HL-60 (cell line): ENCODE measurements around the gene SBK1.

Source experiments
- DNase-seq, 2 experiments: peaks; one replicate each; pipeline ENCODE4 v3.0.0-alpha.2; 2010 to 2020; ENCODE audit warnings: low read depth in 1 of 2, low spot score in 1 of 2
- H3K27ac ChIP-seq: fragments of 250-450 bp; sonication (Bioruptor Pico); replicated peaks from 2 replicates; pipeline ENCODE4 v1.5.1; 2020; ENCODE audit warnings: mild to moderate bottlenecking, moderate library complexity
- H3K27me3 ChIP-seq: fragments of 250-450 bp; sonication (Bioruptor Pico); 2 replicates; pipeline ENCODE4 v1.5.1; 2021; ENCODE audit warnings: mild to moderate bottlenecking, moderate library complexity; ENCODE audit not compliant: insufficient read depth, poor library complexity, severe bottlenecking
- H3K4me3 ChIP-seq: replicated peaks from 2 replicates; pipeline ENCODE4 v1.5.1; 2011; ENCODE audit warnings: mild to moderate bottlenecking, control low read depth, low read length; ENCODE audit not compliant: insufficient read depth
- CTCF ChIP-seq: IDR thresholded peaks from one replicate; pipeline ENCODE4 v1.5.1; 2011; ENCODE audit warnings: low read length, control low read depth, inconsistent platforms; ENCODE audit not compliant: insufficient read depth
- GABPA ChIP-seq: IDR thresholded peaks from 2 replicates; pipeline ENCODE4 v1.6.1; 2012; ENCODE audit warnings: low read depth
- POLR2AphosphoS5 ChIP-seq: IDR thresholded peaks from 2 replicates; pipeline ENCODE4 v1.6.1; 2012; ENCODE audit warnings: low read depth
- SPI1 ChIP-seq: IDR thresholded peaks from 2 replicates; pipeline ENCODE4 v1.6.1; 2012; ENCODE audit warnings: low read depth, mild to moderate bottlenecking, borderline replicate concordance
- TF ChIP-seq, protein P1 (sequence below): IDR thresholded peaks from 2 replicates; pipeline ENCODE4 v1.6.1; 2012; ENCODE audit warnings: low read depth; ENCODE audit not compliant: insufficient replicate concordance

SBK1 gene

GRCh38 chr16:28267356-28267755, 25.0 kb upstream of the SBK1 start:
- DNase-seq: no peak
- no peak for TF ChIP-seq GABPA
- TF ChIP-seq, protein P1, sequence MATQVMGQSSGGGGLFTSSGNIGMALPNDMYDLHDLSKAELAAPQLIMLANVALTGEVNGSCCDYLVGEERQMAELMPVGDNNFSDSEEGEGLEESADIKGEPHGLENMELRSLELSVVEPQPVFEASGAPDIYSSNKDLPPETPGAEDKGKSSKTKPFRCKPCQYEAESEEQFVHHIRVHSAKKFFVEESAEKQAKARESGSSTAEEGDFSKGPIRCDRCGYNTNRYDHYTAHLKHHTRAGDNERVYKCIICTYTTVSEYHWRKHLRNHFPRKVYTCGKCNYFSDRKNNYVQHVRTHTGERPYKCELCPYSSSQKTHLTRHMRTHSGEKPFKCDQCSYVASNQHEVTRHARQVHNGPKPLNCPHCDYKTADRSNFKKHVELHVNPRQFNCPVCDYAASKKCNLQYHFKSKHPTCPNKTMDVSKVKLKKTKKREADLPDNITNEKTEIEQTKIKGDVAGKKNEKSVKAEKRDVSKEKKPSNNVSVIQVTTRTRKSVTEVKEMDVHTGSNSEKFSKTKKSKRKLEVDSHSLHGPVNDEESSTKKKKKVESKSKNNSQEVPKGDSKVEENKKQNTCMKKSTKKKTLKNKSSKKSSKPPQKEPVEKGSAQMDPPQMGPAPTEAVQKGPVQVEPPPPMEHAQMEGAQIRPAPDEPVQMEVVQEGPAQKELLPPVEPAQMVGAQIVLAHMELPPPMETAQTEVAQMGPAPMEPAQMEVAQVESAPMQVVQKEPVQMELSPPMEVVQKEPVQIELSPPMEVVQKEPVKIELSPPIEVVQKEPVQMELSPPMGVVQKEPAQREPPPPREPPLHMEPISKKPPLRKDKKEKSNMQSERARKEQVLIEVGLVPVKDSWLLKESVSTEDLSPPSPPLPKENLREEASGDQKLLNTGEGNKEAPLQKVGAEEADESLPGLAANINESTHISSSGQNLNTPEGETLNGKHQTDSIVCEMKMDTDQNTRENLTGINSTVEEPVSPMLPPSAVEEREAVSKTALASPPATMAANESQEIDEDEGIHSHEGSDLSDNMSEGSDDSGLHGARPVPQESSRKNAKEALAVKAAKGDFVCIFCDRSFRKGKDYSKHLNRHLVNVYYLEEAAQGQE: no peak
- no peak for TF ChIP-seq POLR2AphosphoS5
- Histone ChIP-seq H3K27me3 (no peaks in the 10 kb centered on the region), H3K4me3 (no peak overlapping the region), H3K27ac (no peak overlapping the region)

DNA sequence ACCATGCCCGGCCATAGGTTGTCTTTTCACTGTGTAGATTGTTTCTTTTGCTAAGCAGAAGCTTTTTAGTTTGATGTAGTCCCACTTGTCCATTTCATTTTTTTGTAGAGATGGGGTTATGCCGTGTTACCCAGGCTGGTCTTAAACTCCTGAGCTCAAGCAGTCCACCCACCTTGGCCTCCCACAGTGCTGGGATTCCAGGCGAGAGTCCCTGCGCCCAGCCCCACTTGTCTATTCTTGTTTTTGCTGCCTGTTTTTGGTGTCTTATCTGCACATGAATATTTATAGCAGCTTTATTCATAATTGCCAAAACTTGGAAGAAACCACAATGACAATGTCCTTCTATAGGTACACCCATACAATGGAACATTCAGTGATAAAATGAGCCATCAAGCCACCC, 18.8 kb upstream of the SBK1 start:
- Histone ChIP-seq H3K27me3 (peaks cover 10% of the 10 kb centered on the region), H3K4me3 (no peak overlapping the region), H3K27ac (no peak overlapping the region)
- TF ChIP-seq, protein P1: no peak
- TF ChIP-seq GABPA (no peak), POLR2AphosphoS5 (no peak), SPI1 (no peak), CTCF (no peak)
- DNase-seq: no peak

DNA sequence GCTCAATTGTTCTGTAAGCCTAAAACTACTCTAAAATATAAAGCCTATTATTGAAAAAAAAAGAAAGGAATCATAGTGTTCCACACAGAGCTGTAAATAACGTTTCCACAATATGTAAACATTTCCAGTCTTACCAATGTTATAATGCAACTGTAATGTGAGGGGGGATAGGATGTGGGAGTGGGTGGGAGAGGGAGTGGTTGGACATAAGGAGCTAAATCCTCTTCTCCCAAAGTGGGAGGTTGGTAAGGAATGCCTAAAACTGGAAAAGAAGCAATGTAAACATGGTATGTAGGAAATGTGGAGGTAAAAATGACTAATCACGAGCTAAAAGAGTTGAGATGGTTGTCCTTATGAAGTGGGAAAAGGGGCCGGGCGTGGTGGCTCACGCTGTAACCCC, 17.6 kb upstream of the SBK1 start:
- DNase-seq: no peak
- no peak overlapping the region for H3K27ac ChIP-seq
- TF ChIP-seq GABPA (no peak), CTCF (no peak), SPI1 (no peak), POLR2AphosphoS5 (no peak)
- TF ChIP-seq, protein P1: no peak
- peaks cover 10% of the 10 kb centered on the region for H3K27me3 ChIP-seq
- no peak overlapping the region for H3K4me3 ChIP-seq

DNA sequence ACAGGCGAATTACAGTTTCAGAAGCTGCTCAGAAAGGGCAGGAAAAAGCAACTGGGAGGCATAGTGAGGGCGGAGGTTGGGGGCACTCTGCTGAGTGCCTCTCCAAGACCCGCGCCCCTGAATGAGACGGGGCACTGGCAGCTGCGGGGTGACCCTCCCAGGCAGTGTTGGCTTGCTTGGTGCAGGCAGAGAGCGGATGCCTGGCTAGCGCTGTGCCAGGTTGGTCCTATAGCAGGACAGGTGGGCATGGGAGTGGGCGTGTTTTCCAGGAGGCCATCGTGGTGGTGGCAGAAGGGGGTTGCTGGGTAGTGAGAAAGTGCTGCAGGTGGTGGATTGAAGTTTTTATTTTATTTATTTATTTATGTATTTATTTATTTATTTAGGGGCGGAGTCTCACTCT, 16.0 kb upstream of the SBK1 start:
- no peak overlapping the region for H3K27ac ChIP-seq
- no peak overlapping the region for H3K4me3 ChIP-seq
- DNase-seq: no peak
- H3K27me3 ChIP-seq: peaks cover 10% of the 10 kb centered on the region
- TF ChIP-seq, protein P1: no peak
- TF ChIP-seq SPI1: no peak
- no peak for TF ChIP-seq GABPA
- no peak for TF ChIP-seq CTCF
- TF ChIP-seq POLR2AphosphoS5: no peak
